DMS153 (cell line): ENCODE measurements around the gene SOX13.
"Not testable (repeated sequence)": the region's sequence is repeated elsewhere in the genome, so short reads cannot be mapped to it uniquely, and the experiment has no call there.

ENCODE experiments used
- DNase-seq: peaks from one replicate; lab custom pipeline; 2025; lab: John Stamatoyannopoulos, UW

SOX13 gene

DNA sequence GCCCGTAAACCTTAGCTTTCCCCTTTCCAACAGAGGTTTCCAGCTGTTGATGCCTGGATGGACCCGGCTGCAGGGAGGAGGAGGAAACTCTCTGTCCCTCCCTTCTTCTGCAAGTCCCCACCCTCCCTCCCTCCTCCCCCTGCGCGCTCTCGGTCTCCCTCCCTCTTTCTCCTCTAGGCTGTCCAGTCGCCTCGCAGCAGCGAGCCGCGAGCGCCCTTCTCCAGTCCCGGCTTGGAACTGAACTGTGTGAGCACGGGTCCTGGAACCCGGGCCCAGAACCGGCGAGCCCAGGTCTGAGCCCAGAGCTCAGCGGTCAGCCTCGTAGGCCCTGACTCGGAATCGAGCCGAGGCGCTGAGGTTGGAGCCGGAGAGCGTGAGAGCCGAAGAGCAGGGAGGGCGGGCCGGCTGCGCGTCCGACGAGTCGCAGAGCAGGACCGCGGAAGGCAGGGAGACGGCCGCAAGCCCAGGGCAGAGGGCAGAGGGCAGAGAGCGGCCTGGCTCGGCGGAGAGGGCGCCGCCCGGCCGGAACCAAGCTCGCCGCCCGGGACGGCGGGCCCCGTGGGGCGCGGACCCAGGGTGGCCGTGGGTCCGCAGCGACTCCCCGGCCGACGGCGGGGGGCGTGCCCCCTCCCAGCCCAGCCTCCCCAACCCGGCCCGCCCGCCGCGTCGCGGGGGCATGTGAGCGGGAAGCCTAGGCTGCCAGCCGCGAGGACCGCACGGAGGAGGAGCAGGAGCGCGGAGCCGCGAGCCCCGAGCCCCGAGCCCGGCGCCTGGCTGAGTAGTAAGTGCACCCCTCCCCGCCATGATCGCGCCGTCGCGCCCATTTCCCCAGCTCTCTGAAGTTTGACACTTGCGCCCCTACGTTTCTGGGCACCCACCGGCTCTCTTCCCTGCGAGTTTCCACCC, at the start of gene SOX13:
Gene SOX13, plus strand, starts transcription at position 185 of the 906 bp plus-strand sequence. CDS start 39,801 bp downstream, outside the sequence.
- peak; percentile 88 for DNase-seq

DNA sequence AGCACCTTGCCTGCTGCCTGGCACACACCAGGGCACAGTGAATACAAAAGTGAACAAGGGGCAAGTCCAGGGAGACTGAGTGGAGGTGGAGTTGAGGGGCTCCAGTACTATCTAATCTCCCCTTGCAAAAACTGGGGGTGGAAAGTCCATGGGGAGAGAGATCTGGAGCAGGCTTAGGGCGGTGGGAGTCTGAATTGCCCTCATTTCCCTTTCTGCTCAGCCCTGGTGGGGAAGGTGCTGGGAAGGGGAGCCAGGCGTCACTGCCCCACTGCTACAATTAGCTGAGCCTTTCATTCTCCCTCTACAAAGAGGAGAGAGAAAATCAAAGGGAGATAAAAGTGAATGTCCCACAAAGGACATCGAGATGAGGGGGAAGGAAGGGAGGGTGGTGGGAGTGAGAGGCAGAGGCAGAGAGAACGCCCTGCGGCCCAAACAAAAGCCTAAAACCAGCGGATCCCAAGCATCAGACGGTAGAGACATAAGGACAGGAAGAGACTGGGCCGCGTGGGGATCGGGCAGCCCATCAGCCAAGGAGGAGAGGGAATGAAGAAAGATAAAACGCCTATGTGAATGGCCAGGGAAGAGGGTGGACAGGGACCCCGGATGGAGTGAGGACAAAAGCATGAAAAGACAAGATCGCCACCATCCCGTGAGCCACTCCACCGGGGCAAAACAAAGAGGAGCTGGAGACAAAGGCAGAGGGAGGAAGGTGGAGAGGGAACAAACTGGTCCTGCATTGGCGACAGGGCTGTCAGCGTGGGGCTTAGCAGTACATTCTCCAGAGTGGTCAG, 46.8 kb upstream of the SOX13 start:
- no peak for DNase-seq

GRCh38 chr1:204027446-204027845, 45.5 kb upstream of the SOX13 start:
- no peak for DNase-seq

DNA sequence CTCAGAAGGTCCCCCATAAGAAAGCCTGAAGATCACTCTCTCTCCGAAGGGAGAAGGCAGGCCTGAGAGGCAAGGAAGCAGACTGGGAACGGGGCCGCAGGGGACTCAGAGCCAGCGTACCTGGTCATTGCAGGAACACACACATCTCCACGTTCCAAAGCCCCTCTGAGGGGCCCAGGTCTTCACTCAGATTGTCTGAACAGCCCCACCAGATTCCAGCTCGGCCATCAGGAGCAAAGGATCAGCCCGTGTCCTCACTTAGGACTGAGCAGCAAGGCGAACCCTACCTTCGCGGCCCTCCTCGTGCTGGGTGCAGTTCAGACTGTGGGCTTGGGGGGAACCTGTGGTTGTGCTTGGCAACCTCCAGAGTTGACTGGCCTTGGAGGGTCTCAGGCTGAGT, 43.9 kb upstream of the SOX13 start:
- DNase-seq, result no peak

- DNase-seq, result no peak
Measured at GRCh38 chr1:204031098-204031710, 41.7 kb upstream of the SOX13 start.

DNA sequence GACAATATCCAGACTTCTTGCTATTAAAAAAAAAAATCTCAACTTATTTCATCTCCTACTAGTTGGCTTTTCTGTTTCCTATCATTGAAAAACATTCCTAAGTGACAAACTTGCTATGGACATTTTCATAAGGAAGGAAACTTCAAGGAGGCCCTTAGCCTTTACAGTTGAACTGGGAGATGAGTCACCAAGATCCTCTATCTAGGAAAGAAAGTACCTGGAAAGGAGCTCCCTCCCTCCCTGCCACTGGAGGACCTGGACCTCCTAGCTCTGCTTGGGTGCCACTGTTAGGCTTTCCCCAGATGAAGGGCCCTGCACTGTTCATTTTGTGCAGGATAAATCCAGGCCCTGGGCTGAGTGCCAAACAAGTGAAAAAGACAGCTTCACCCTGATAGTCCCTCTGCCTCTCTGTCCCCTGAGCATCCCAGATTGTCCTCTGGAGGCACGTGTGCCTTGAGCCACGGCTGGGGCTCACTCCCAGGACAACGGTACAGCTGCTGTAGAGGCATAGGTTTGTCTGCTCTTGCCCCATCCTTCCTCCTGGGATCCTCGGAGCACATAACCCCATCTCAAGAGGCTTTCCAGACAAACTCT, 40.2 kb upstream of the SOX13 start:
- DNase-seq, result no peak

DNA sequence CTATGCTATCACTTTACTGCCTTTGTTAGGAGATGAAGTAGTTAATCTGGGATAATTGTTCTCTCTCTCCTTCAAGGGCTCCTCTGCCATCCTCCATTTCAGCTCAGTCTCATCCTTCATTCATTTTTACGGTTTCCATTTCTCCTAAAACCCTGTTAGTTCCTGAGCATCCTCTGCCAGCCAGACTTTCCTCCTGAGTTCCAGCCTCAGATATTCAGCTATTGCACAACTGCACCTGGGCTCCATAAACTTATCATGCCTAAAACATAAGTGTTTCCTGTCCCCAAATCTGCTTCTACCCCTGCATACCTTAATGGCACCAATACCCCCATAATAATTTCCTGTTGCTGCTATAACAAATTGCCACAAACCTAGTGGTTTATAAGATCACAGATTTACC, 39.6 kb upstream of the SOX13 start:
- DNase-seq, result no peak

DNA sequence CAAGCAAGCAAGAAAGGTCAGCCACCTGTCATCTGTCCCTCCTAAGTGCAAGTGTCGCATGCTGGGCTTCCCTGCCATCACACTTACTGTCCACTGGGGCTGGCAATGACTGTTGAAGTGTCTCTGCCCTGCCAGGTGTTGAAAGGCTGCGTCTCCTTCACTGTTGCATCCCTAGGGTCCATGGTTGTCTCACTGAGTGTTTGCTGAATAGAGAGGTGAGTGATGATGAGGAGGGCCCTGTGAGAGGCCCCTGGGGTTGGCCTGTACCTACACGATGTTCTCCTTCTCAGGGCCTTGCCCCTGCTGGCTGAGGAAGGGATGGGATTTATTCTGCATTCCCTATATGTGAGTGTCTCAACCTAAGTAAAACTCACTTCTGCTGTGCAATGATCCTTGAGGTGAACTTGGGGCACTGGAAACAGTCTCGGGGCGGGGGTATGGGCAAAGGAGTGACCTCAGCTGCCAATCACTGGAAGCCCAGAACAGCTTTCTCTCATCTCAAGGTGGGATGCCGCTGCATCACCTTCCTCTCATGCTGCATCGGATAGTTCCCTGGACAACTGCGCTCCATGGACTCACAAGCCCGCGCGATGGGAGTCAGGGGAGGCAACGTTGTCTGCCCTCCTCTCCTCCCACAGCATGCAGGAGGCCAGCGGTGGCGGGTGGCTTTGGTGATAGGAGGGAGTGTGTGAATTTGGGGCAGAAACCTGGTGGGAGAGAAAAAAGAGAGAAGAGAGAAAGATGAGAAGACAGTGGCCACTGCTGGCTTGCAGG, 35.8 kb upstream of the SOX13 start:
- DNase-seq, result no peak

- DNase-seq, result no peak
Measured at GRCh38 chr1:204041232-204041767, 31.6 kb upstream of the SOX13 start.

GRCh38 chr1:204041803-204042505, 31.0 kb upstream of the SOX13 start:
- no peak for DNase-seq

- DNase-seq, result no peak
Measured at GRCh38 chr1:204042516-204042915, 30.4 kb upstream of the SOX13 start.

DNA sequence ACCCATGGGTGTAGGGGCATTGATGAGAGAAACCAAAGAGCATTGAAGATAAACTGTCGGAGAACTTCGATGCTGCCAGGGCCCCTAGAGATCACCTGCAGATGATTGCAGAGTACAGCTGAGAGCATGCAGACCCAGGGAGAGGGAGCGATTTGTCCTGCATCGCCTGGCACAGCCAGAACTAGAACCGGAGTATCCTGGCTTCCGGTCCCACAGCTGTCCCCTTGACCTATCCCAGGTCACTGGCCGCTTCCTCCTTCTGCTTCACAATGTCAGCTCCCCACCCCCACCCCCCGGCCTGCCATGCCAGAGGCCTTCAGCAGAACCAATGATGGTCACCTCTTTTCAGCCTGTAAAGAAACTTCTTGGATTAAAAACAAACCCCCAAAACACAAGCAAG, 29.2 kb upstream of the SOX13 start:
- no peak for DNase-seq

DNA sequence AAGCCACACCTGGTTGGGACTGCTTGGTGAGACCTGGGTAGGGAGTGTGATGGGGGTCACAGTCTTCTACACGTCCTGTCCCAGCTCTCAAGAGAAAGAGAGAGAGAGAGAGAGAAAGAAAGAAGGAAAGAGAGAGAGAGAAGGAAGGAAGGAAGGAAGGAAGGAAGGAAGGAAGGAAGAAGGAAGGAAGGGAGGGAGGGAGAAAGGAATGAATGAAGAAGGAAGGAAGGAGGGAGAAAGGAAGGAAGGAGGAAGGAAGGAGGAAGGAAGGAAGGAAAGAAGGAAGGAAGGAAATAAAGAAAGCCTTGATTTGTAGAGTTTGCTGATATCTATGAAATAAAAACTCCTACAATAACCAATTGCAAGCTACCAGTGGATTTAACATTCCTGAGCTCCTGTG, 28.5 kb upstream of the SOX13 start:
- no peak for DNase-seq

DNA sequence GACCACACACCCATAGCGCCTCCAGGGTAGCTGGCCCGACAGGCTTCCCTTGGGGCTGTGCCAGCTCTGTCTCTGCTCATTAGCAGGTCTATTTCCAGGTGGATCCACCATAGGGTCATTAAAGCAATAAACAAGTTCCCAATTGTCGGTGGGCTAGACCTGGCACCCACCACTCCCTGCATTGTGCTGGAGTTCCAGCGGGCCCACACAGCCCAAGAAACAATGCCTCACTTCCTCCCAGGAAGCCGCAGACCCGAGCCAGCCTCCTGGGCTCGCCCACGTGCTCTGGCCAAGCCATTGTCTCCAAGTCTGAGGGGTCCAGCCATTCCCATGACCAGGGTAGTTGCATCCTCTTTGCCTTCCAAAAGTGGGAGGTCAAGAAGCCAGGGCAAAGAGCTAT, 27.5 kb upstream of the SOX13 start:
- DNase-seq, result no peak

DNA sequence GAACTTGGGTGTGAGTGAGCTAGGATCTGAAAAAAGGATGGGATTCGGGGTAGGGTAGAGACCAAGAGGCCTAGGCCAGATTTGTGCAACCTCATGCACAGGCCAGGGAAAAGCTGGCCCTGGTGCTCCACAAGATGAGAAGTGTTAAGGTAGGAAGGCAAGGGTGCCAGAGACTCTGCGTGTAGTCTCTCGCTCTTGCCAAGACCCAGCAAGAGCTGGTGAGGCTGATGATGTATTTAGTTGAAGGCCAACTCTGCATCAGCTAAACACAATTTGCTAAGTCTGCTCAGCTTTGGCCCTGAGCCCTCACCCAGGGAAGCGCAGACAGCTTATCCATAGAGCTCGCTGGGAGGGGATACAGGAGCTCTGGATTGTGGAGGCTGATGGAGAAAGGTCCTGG, 26.6 kb upstream of the SOX13 start:
- no peak for DNase-seq

DNA sequence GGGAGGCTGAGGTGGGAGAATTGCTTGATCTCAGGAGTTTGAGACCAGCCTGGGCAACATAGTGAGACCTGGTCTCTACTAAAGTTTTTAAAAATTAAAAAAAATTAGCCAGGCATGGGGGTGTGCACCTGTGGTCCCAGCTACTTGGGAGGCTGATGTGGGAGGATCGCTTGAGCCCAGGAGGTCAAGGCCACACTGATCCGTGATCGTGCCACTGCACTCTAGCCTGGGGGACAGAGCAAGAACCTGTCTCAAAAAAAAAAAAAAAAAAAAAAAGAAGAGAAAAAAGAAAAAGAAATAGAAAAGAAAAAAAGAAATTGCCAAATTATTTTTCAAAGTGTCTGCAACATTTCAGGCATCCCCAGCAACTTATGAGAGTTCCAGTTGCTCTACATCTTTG, 24.1 kb upstream of the SOX13 start:
- DNase-seq, result not testable (repeated sequence)

- no peak for DNase-seq
Measured at GRCh38 chr1:204051258-204051657, 21.7 kb upstream of the SOX13 start.

GRCh38 chr1:204051718-204052117, 21.2 kb upstream of the SOX13 start:
- no peak for DNase-seq

DNA sequence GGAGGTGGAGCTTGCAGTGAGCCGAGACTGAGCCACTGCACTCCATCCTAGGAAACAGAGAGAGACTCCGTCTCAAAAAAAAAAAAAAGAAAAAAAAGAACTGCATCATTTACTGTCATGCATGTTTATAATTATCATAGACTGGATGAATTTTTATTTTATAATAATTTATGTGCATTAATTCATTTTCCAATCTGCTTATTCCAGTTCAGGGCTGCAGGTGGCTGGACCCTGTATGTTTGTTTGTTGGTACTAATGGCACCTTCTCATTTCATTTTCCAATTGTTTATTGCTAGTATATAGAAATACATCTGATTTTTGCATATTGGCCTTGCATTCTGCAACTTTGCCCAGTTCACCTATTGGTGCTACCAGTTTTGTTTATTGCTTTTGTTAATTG, 19.0 kb upstream of the SOX13 start:
- no peak for DNase-seq

DNA sequence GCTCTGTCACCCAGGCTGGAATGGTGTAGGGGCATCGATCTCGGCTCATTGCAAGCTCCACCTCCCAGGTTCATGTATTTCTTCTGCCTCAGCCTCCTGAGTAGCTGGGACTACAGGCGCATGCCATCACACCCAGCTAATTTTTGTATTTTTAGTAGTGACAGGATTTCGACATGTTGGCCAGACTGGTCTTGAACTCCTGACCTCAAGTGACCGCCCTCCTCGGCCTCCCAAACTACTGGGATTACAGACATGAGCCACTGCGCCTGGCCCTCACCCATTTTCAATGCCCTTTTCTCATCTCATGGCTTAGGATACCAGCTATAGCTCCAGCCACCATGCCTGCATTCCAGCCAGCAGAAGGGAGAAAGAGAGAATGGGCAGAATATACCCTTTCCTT, 12.9 kb upstream of the SOX13 start:
- no peak for DNase-seq

DNA sequence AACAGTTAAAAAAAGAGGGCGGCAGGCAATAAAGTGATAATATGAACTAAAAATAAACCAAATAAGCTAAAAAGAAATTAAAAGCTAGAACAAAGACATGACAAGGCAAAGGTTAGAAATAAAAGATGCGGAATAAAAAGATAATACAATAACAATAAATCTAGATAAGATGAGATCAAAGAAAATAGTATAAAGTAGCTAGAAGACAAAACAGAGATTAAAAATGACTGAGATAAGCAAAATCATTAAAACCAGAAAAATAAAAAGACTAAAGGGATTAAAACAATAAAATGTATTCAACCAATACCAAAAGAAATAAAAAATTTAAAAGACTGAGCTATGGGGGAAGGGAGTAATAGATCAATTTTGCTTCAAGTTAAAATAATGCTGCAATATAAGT, 10.8 kb upstream of the SOX13 start:
- DNase-seq, result no peak
